Adipocyte (in vitro differentiated cells): ENCODE data around the gene AQP9.

ENCODE experiments used
- DNase-seq: peaks from one replicate; pipeline ENCODE4 v3.0.0-alpha.2; 2015; ENCODE audit warnings: low read depth
- H3K27me3 ChIP-seq: replicated peaks from 2 replicates; pipeline ENCODE4 v1.7.0; 2013; ENCODE audit warnings: mild to moderate bottlenecking, low read length, moderate library complexity; ENCODE audit not compliant: control insufficient read depth, insufficient read depth
- H3K36me3 ChIP-seq: 2 replicates; pipeline ENCODE4 v1.7.0; 2013; ENCODE audit warnings: low read length, mild to moderate bottlenecking, moderate library complexity; ENCODE audit not compliant: control insufficient read depth, insufficient read depth, severe bottlenecking
- H3K4me1 ChIP-seq: 2 replicates; pipeline ENCODE4 v1.7.0; 2013; ENCODE audit warnings: mild to moderate bottlenecking, low read length, moderate library complexity; ENCODE audit not compliant: control insufficient read depth, insufficient read depth
- H3K4me3 ChIP-seq: 2 replicates; pipeline ENCODE4 v1.7.0; 2013; ENCODE audit warnings: mild to moderate bottlenecking, low read length, moderate library complexity
- H3K9ac ChIP-seq: 2 replicates; pipeline ENCODE4 v1.7.0; 2013; ENCODE audit warnings: mild to moderate bottlenecking, low read length, moderate library complexity
- H3K9me3 ChIP-seq: 2 replicates; pipeline ENCODE4 v1.7.0; 2013; ENCODE audit warnings: mild to moderate bottlenecking, low read length, moderate library complexity; ENCODE audit not compliant: control insufficient read depth

The AQP9 gene

DNA sequence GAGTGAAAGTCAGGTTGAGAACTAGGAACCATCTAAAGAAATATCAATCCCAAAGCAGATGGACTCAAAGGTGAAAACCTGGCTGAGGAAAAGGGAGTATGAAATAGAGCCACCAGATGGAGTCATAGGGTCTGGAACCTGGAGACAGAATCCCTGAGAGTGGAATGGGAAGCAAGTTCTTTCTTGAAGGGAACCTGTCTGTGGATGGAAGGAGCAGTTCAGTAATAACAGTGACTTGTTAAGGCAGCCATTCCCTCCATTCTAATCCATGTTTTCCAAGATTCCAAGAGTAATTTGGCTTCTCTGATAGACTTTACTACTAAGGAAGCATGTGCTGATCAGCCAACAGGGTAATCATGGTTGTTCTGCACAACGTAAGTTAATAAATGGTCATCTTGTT, 22.5 kb upstream of the AQP9 start:
- peak; percentile 52 for DNase-seq
- Histone ChIP-seq H3K4me3 (no peak overlapping the region), H3K4me1 (no peaks in the 10 kb centered on the region), H3K9ac (no peak overlapping the region), H3K36me3 (no peaks in the 10 kb centered on the region), H3K9me3 (no peaks in the 10 kb centered on the region), H3K27me3 (peaks cover 5% of the 10 kb centered on the region)

DNA sequence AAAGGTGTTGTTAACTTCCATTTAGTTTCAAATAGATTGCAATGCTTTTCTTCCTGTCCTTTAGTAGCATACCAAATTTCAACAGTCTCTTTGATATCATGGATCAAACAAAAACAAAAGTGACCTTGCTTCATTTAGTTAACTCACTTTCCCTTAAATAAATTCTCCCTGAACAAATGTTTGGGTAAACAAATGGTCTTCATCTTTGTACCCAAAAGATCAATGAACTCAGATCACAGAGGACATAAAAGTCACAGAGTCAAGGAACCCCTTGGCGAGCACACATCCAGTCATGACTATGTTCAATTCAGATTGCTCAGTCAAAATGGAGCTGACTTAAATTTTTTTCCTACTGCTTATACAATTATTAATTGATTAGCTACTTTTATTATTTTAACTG, 20.6 kb upstream of the AQP9 start:
- Histone ChIP-seq H3K27me3 (no peaks in the 10 kb centered on the region), H3K4me3 (no peak overlapping the region), H3K36me3 (no peaks in the 10 kb centered on the region), H3K9me3 (no peaks in the 10 kb centered on the region), H3K9ac (no peak overlapping the region), H3K4me1 (no peaks in the 10 kb centered on the region)
- DNase-seq = no peak

GRCh38 chr15:58118272-58118671, 19.9 kb upstream of the AQP9 start:
- no peaks in the 10 kb centered on the region for H3K27me3 ChIP-seq
- no peak overlapping the region for H3K9ac ChIP-seq
- no peaks in the 10 kb centered on the region for H3K36me3 ChIP-seq
- no peaks in the 10 kb centered on the region for H3K9me3 ChIP-seq
- H3K4me3 ChIP-seq = no peak overlapping the region
- DNase-seq = no peak
- no peaks in the 10 kb centered on the region for H3K4me1 ChIP-seq

DNA sequence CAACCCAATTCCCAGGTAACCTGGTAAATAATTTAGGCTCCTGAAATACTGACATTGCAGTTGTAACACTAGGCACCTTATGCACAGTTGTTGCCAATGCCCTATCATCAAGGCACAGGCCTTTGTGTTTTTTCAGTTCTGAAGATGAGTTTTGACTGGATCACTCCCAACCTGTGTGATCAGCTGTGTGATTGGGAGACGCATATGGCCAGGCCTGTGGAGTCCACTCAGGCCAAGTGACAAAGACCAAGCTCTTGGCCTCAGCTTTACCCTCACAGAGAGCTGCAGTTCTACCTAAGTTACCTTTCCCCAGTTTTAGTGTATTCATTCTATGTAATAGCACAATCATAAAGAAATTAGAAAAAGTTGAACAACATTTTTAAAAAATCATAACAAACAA, 19.2 kb upstream of the AQP9 start:
- Histone ChIP-seq H3K27me3 (no peaks in the 10 kb centered on the region), H3K9ac (no peak overlapping the region), H3K4me3 (no peak overlapping the region), H3K36me3 (no peaks in the 10 kb centered on the region), H3K9me3 (no peaks in the 10 kb centered on the region), H3K4me1 (no peaks in the 10 kb centered on the region)
- no peak for DNase-seq

- Histone ChIP-seq H3K4me3 (no peak overlapping the region), H3K36me3 (no peaks in the 10 kb centered on the region), H3K9me3 (peaks cover 11% of the 10 kb centered on the region), H3K4me1 (no peaks in the 10 kb centered on the region), H3K9ac (no peak overlapping the region), H3K27me3 (no peaks in the 10 kb centered on the region)
- DNase-seq = no peak
Observed at GRCh38 chr15:58124585-58124984, 13.6 kb upstream of the AQP9 start.

DNA sequence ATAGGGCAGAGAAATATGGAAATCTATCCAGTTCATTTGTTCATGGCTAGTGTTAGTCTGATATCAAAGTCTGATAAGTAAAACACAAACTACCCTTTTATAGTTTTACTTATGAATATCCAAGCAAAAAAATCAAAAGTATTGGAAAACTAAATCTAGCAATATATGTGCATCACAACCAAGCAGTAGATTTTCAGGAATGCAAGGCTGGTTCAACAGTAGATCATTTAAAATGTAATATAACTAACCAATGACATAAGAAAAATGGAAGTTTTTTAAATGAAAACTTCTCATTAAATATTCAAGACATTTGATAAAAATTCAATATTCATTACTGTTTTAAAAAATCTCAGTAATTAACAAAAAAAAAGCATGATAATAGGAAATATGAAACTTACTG, 12.8 kb upstream of the AQP9 start:
- H3K9ac ChIP-seq = no peak overlapping the region
- DNase-seq = no peak
- no peaks in the 10 kb centered on the region for H3K4me1 ChIP-seq
- no peaks in the 10 kb centered on the region for H3K27me3 ChIP-seq
- H3K36me3 ChIP-seq = no peaks in the 10 kb centered on the region
- H3K4me3 ChIP-seq = no peak overlapping the region
- H3K9me3 ChIP-seq = peaks cover 11% of the 10 kb centered on the region

DNA sequence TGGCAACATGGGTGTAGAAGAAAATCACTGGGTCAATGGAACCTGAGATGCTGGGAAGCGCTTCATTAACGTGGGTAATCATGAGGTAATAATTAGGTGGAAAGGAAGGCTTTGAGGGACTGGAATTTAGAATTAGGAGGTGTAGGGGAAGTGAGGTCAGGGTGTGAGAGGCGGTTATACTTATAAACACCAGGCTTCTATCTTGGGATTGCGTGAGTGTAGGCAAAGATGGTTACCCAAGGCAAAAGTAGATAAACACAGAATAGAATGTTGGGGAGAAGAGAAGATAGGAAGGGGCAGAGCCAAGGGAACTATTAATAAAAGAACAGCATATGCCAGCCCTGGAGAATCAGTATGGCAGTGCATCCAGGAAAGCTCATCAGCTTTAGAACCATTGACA, 3.3 kb upstream of the AQP9 start:
- no peak overlapping the region for H3K9ac ChIP-seq
- H3K9me3 ChIP-seq = no peaks in the 10 kb centered on the region
- H3K27me3 ChIP-seq = no peaks in the 10 kb centered on the region
- peaks cover 35% of the 10 kb centered on the region for H3K4me1 ChIP-seq
- no peak overlapping the region for H3K4me3 ChIP-seq
- no peak for DNase-seq
- H3K36me3 ChIP-seq = no peaks in the 10 kb centered on the region

DNA sequence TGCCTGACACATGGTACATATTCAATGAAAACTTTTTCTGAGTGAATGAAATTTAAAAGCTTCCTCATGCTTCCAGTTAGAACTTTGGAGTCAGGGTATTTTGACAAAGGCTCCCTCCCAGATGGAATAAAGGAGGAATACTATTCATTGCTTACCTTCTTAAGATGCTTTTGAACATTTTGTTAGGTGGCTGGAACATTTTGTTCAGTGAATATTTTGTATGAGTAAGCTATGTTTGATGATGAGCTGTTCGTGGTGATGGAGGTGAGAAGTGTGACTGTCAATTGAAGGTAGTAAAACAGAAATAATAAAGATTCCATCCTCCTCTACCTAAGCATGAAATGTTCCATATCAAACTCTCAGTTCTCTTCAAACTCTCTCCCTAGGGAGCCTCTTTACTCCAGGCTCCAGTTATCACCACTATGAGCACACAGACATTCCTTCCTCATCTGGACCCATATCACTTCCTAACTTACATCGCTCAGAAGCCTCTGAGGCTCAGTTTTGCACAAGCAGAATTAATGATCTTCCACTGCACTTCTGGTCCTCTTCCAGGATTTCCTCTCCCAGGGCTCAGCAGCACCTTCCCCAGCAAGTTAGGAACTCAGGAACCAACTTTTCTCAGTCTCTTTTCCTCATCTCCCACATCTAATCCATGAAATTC, 2.5 kb upstream of the AQP9 start:
- Histone ChIP-seq H3K27me3 (no peaks in the 10 kb centered on the region), H3K9me3 (no peaks in the 10 kb centered on the region), H3K4me1 (peaks cover 42% of the 10 kb centered on the region), H3K36me3 (no peaks in the 10 kb centered on the region), H3K9ac (no peak overlapping the region), H3K4me3 (no peak overlapping the region)
- DNase-seq = no peak

- no peak for DNase-seq
- Histone ChIP-seq H3K9ac (no peak overlapping the region), H3K27me3 (no peaks in the 10 kb centered on the region), H3K4me1 (peaks cover 46% of the 10 kb centered on the region), H3K4me3 (no peak overlapping the region), H3K36me3 (no peaks in the 10 kb centered on the region), H3K9me3 (no peaks in the 10 kb centered on the region)
Observed at GRCh38 chr15:58136731-58137130, 1.4 kb upstream of the AQP9 start.

DNA sequence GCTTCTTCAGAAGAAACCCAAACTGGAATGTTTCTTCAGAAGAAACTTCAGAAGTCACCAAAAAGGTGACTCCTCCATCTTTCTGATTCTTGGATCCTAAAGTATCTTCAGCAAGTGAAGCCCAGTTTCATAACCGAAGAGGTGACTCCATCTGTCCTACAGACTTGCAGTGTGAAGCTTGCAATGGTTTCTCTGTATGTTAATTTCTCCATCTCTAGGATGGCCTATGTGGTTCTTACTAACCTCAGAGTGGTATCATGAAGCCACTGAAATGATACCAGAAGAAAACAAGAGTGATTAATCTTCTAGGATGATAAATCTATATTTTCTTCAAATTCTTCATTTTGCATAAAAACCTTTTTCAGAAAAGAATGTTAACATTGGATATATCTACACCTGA, 495 bp upstream of the AQP9 start:
- no peak overlapping the region for H3K9ac ChIP-seq
- no peaks in the 10 kb centered on the region for H3K9me3 ChIP-seq
- no peak overlapping the region for H3K4me3 ChIP-seq
- no peak for DNase-seq
- no peaks in the 10 kb centered on the region for H3K36me3 ChIP-seq
- no peaks in the 10 kb centered on the region for H3K27me3 ChIP-seq
- H3K4me1 ChIP-seq = peaks cover 46% of the 10 kb centered on the region

GRCh38 chr15:58139276-58139988, 1.3 kb downstream of the AQP9 start:
- no peaks in the 10 kb centered on the region for H3K9me3 ChIP-seq
- peak; percentile 76 for DNase-seq
- peak overlapping the region; percentile 51 for H3K4me3 ChIP-seq
- no peaks in the 10 kb centered on the region for H3K27me3 ChIP-seq
- no peaks in the 10 kb centered on the region for H3K36me3 ChIP-seq
- H3K9ac ChIP-seq = peak overlapping the region; percentile 34
- H3K4me1 ChIP-seq = peaks cover 46% of the 10 kb centered on the region
